Prostate gland (tissue), 2 donors: ENCODE results near the gene ABTB1.

Source experiments
- CTCF ChIP-seq, 4 experiments: fragments of 200-600 bp in 2 of 4; fragments of 450-650 bp in 2 of 4; sonication (generic) in 2 of 4; IDR thresholded peaks; 1 replicate in 3 of 4; 2 replicates in 1 of 4; pipeline ENCODE4 v1.5.1; 2016 to 2019; ENCODE audit warnings: antibody characterized with exemption in 4 of 4, mild to moderate bottlenecking in 2 of 4, moderate library complexity in 2 of 4
- POLR2A ChIP-seq: fragments of 450-650 bp; IDR thresholded peaks from one replicate; pipeline ENCODE4 v1.6.1; 2016; ENCODE audit warnings: antibody characterized with exemption, mild to moderate bottlenecking

GRCh38 chr3:127654374-127654773 lies 18.4 kb upstream of the ABTB1 start:
- no peak for TF ChIP-seq CTCF (IDR thresholded peaks at IDR 0.05)
- TF ChIP-seq POLR2A, result no peak
